Stimulated activated CD4-positive, alpha-beta T cell treated with anti-CD3 and anti-CD28 coated beads, Interleukin-15, amount 100 ng/mL, for 24 hours (primary cell): ENCODE data around the gene MST1.

Source experiments
- DNase-seq: peaks from one replicate; pipeline ENCODE4 v3.0.0-alpha.2; 2020

Gene MST1

GRCh38 chr3:49689046-49689907 is at the start of gene MST1, which contains the start of gene RNF123:
TSS of gene MST1 (minus strand) at chr3:49689474. CDS start at chr3:49688691, 783 bp downstream.
TSS of gene RNF123 (plus strand) at chr3:49689557. CDS start at chr3:49691166, 1,609 bp downstream.
- peak; percentile 94 for DNase-seq

GRCh38 chr3:49738067-49738713 is 48.9 kb upstream of the MST1 start:
- no peak for DNase-seq

- DNase-seq, result no peak
Observed at GRCh38 chr3:49734752-49735151, 45.5 kb upstream of the MST1 start.

DNA sequence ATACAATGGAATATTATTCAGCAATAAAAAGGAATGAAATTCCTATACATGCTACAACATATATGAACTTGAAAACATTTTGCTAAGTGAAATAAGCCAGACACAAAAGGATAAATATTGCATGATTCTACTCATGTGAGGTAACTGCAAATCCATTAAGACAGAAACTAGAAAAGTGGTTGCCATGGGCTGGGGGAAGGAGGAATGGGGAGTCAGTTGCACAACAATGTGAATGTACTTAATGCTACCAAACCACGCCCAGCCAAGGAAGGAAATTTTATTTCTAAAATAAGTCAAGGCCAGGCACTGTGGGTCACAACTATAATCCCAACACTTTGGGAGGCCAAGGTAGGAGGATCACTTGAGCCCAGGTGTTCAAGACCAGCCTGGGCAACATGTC is 44.3 kb upstream of the MST1 start:
- DNase-seq, result no peak

- DNase-seq, result no peak
Observed at GRCh38 chr3:49732597-49732996, 43.3 kb upstream of the MST1 start.

DNA sequence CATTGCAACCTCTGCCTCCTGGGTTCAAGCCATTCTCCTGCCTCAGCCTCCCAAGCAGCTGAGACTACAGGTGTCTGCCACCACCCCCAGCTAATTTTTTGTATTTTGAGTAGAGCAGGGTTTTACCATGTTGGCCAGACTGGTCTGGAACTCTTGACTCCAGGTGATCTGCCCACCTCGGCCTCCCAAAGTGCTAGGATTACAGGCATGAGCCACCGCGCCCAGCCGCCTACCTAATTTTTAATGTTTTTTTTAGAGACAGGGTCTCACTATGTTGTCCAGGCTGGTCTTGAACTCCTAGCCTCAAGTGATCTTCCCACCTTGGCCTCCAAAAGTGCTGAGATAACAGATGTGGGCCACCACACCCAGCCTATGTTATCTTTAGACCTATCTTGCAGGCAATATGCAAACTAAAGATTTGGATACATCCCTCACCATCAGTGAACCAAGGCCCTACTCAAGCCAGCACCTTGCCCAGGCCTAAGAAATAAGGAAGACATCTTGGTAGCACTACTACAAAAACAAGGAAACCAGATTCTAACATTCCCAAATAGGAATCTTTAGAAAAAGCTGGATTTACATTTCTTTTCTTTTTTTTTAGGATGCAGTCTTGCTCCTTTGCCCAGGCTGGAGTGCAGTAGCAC is 40.8 kb upstream of the MST1 start:
- no peak for DNase-seq

- DNase-seq, result no peak
Observed at GRCh38 chr3:49727924-49728361, 38.7 kb upstream of the MST1 start.

- no peak for DNase-seq
Observed at GRCh38 chr3:49727154-49727923, 38.1 kb upstream of the MST1 start.

- no peak for DNase-seq
Observed at GRCh38 chr3:49725906-49726681, 36.8 kb upstream of the MST1 start.

DNA sequence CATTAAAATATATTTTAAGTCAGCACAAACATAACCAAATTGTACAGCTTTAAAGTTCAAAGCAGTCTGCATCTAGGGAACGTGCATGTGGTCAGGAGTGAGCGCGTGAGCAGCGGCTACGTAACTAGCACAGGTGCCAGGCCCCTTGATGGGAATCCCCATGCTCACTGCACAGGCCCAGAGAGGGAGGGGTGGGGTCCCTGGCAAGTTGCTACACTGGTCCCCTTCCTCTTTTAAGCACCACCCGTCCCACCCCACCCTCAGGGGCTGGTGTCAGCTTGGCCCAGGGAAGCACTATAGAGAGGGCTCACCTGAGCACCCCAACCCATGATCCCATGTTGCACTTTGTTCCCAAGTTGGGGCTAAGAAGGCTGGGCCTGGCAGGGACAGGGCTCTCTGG is 35.3 kb upstream of the MST1 start:
- peak; percentile 44 for DNase-seq

GRCh38 chr3:49723628-49724551 is 34.6 kb upstream of the MST1 start, which contains the start of gene GMPPB:
TSS of gene GMPPB (minus strand) at chr3:49723951. CDS start at chr3:49723726, 225 bp downstream.
- DNase-seq, result peak; percentile 97

GRCh38 chr3:49723296-49723627 is 34.0 kb upstream of the MST1 start:
- DNase-seq, result peak; percentile 77

DNA sequence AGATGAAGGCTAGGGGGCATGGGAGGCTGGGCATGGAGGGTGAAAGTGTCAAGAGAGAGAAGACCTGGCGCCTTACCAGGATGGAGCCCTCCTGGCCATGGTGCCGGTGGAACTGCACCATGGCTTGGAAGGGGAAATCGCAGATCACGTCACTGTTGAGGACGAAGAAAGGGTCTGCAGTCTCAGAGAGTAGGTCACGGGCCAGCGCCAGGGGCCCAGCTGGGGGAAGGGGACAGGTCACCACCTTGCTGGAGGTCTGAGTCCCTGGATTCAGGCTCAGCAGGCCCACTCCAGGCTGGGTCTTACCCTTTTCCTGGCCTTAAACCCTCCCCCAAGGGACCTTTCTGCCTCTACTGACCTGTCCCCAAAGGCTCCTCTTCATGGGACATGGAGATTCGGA is 33.6 kb upstream of the MST1 start:
- no peak for DNase-seq

DNA sequence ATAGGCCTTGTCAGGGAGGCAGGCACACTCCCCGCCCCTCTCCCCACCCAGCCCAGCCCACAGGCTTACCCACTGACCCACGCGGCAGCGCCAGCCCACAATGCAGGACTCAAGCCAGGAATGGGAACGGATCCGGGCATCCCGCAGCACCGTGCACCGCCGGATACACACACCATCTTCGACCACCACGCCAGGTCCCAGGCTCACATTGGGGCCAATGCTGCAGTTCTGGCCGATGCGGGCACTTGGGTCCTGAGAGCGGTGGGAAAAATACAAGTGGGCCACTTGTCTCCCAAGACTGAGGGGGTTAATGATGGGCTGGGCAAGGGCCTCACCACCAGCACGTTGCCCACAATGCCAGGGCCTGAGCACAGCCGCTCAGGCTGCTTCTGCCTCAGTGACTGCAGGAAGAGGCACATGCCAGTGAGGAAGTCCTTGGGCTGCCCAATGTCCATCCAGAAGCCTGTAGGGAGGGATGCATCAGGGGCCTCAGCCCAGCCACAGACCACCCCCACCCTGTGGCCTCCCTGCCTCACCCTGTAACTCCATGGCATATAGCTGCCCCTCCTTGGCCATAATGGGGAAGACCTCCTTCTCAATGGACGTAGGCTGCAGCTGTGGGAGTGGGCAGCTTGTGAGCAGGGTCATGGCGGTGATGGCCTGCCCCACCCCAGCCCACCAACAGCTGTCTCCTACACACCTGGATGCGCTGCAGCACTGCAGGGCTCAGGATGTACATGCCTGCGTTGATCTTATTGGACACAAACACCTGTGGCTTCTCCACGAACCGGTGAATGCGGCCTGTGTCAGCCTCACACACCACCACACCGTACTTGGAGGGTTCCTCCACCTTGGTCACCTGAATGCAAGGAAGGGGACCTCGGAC is 32.9 kb upstream of the MST1 start:
- DNase-seq, result no peak

GRCh38 chr3:49721596-49721895 is 32.3 kb upstream of the MST1 start:
- DNase-seq, result no peak

GRCh38 chr3:49720855-49721595 is 31.8 kb upstream of the MST1 start:
- no peak for DNase-seq

GRCh38 chr3:49719214-49719884 is 30.1 kb upstream of the MST1 start, which contains the start of gene AMIGO3:
TSS of gene AMIGO3 (minus strand) at chr3:49719684. CDS start at chr3:49719465, 219 bp downstream.
- DNase-seq, result peak; percentile 97

GRCh38 chr3:49718858-49719213 is 29.6 kb upstream of the MST1 start:
- no peak for DNase-seq
